Epidermal melanocyte (primary cell): ENCODE data around the gene KDM7A.
"Not testable (repeated sequence)": the region's sequence is repeated elsewhere in the genome, so short reads cannot be mapped to it uniquely, and the experiment has no call there.

Source experiments
- DNase-seq: peaks from one replicate; pipeline ENCODE4 v3.0.0; 2011; ENCODE audit warnings: low spot score; ENCODE audit not compliant: insufficient read length

KDM7A gene

GRCh38 chr7:140202942-140203341, 26.2 kb upstream of the KDM7A start:
- not testable (repeated sequence) for DNase-seq

DNA sequence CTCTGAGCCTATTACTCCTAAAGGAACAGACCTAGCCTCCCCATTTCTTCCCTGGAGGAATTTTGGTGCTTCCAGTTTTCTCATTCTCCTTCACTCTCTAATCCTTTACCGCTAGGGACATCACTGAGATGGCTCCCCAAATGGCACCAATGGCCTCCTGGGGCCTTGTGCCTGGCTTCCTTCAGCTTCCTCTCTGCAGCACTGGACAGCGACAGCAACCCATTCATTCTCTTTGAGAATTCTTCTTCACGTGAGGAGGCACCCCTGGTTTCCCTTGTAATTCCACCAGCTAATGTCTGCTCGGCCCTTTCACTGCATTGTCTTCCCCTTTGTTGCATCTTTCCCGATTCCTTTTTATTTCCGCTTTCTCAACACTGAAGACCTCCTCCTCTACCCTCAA, 24.6 kb upstream of the KDM7A start:
- DNase-seq, result no peak

DNA sequence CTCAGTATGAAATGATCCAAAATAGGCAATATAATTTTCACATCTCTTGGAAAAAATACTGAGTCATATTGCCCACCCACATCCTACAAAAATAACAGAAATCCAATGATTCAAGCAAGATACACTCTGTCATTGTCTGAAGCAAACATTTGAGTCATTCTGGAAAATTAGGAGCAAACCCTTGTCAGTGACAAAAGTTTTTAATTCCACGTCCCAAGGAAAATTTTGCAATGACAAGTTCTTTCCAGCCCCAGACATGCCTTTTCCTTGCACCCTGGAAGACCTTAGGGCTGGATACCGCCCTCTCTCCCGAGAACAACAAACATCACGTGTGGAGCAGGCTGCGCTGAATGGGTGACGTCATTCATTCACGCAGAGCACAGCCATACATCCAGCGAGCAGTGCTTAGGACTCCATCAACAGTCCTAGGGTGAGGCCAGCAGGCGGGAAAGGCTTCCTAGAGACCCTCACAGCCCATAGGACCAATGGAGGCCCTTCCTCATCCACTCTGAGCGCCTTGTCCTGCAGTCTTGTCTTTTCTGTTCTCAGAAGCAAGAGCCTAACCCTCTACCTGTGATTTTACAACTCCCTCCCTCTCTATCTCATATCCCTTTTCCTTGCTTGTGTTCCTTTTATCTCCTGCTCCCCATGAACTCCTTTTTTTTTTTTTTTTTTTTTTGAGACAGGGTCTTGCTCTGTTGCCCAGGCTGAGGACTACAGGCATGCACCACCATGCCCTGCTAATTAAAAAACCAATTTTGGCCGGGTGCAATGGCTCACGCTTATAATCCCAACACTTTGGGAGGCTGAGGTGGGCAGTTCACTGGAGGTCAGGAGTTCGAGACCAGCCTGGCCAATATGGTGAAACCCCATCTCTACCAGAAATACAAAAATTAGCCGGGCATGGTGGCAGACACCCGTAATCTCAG, 23.5 kb upstream of the KDM7A start:
- DNase-seq, result no peak

DNA sequence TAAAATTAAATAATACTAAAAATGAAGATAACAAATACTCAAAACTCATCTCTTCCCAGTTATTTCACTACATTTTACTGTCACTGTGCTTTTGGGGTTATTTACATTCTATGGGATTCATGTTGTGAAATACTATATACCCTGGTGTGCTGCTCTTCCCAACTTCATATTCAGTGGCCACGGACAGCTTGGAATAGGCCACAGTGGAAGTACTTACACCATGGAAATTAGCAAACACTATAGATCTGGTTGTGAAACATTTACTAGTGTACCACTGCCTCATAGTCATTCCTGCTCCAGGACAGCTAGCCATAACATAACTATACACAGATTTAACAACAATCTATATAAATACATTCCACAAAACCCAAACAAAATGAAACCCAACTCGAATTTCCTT, 21.2 kb upstream of the KDM7A start:
- no peak for DNase-seq

- DNase-seq, result no peak
These were observed 20.6 kb upstream of the KDM7A start for GRCh38 chr7:140197218-140197890.

DNA sequence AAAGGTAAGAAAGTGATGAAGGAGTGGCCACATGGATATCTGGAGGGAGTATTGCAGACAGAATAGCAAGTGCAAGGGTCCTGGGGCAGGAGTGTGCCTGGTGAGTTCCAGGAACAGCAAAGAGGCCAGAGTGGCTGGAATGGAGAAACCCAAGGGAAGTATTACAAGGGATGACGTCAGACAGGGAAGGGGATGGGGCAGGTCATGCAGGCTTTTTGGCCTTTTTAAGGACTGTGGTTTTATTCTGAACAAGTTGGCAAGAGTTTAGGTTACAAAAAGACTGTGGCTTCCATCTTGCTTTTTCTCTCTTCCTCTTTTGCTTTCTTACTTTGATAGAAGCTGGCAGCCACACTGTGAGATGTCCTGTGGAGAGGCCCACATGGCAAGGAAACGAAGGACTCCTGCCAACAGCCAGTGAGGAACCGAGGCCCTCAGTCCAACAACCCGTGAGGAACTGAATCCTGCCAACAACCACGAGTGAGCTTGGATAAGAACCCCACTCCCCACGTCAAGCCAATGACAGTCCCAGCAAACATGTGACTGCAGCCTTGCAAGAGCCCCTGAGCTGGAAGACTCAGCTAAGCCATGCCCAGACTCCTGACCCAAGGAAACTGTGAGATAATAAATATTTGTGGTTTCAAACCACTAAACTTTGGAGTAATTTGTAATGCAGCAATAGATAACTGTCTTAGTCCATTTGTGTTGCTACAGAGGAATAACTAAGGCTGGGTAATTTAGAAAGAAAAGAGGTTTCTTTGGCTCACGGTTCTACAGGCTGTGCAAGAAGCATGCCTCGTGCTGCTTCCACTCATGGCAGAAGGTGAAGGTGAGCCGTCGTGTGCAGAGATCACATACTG, 19.8 kb upstream of the KDM7A start:
- DNase-seq, result no peak

DNA sequence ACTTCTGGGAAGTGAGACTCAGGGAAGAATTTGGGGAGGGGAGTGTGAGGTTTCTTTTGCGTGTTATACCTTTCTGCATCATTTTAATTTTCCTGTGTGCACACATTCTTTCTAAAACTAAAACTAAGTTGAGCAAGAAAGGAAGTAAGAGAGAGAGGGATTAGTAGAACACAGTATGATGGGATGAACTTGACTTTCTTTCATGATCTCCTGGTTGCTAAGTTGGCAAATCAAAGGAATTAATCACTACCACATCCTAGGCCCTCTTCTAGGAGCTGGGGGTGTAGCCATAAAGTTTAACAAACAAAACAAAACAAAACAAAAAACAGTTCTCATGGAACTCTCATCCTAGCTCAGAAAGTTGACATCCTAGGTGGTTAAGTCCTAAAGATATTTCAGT, 19.1 kb upstream of the KDM7A start:
- DNase-seq, result no peak

DNA sequence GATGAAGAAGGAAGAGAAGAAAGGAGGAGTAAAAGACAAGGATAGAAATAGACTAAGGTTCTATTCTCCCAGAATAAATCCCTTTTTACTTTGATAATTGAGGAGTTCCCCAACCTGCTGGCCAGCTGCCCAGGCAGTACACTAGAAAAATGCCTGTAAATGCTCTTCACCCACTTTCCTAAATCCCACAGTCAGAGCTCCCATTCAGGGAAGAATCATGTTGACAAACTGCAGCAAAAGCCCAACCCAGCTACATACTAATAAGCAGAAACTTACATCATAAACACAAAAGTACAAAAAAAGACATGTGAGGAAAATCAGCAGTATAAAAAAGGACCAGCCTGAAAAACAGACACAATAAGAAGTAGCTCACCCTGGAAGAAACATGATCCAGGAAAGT, 15.8 kb upstream of the KDM7A start:
- DNase-seq, result no peak

GRCh38 chr7:140192176-140192575, 15.4 kb upstream of the KDM7A start:
- no peak for DNase-seq

DNA sequence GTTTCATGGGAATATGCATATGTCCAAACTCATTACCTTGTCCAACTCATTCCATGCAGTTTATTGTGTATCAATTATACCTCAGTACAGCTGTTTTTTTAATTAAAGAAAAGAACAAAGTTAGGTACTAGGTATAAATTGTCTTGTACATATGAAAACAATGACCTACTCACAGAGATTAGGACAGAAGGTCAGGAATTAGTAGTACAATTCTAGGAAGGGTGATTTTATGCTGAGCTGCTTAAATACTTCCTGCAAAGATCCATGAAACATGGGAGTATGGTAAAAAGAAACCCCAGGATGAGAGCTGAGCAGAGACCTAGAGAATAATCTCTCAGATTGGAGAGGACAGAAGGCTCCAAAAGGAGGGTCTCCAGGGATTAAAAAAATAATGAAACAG, 13.8 kb upstream of the KDM7A start:
- DNase-seq, result no peak

- no peak for DNase-seq
These were observed 13.1 kb upstream of the KDM7A start for GRCh38 chr7:140189917-140190316.

DNA sequence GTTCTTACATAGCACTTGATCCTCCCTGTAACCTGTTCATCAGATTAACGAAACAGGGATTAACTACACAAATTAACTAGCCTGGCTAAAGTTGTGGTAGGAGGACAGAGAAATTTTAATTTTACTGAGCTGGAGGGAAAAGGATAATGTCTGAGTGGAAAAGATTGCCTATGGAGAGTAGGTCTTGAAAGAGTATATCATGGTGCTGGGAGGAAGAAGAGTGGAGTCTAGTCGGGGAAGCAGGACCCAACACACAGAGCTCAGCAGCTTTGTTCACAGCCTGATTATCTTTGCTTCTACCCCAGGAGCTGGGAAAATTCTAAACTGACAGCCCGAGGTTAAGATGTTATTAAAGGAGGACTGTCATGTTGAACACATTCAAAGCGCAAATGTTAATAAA, 6.1 kb upstream of the KDM7A start:
- no peak for DNase-seq

GRCh38 chr7:140179339-140179738, 2.6 kb upstream of the KDM7A start:
- no peak for DNase-seq

GRCh38 chr7:140176122-140176701, 571 bp downstream of the KDM7A start:
- no peak for DNase-seq

GRCh38 chr7:140175221-140176121, 1.3 kb downstream of the KDM7A start:
- peak; percentile 57 for DNase-seq

DNA sequence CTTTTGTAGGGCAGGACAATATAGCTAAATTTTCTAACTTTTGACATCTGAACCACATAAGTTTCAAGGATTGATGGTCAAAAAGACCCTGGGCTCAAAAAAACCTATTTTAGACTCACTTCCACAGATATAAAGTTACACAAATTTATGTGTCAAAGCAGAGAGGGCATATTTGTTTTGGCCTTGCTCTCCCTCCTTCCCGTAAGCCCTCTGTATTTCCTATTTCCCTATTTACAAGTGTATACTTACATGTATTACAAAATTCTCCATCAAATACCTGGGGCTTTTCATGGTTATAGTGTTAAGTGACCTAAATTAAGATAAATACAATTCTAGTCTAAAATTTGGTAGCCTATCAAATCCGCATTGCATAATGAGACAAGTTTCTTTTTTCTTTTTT, 2.6 kb downstream of the KDM7A start:
- no peak for DNase-seq

DNA sequence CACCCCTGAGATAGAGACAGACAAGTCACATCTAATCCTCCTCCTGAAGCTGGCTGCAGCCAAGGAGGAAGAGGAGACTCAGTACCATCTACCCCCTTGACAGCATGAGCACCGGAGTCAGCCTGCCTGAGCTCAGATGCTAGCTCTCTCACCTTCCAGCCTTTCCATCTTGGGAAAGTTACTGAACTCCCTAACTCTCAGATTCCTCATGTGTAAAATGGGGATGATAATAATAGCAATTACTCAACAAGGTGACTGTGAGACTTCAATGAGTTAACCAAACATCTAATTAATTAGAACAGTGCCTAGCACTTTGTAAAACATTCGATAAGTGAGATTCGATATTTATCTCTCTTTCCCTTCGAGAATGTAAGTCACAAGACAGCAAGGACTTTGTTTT, 6.4 kb downstream of the KDM7A start:
- DNase-seq, result no peak

DNA sequence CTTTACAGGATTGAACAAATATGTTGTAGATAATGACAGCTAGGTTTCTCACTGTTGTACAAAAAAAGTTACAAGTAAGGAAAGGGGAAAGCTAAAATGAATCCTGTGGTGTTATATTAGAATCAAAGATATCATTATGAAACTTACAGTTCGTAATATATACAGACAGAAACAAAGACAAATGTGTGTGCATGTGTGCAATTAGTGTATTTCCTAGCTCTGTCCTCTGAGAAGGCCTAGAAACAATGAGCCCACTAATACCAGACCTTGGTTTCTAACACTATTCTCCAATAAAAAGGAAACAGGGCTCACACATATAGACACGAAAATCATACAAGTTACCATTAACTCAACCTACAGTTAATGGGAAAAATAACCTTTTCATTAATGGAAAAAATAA, 8.0 kb downstream of the KDM7A start:
- DNase-seq, result no peak

DNA sequence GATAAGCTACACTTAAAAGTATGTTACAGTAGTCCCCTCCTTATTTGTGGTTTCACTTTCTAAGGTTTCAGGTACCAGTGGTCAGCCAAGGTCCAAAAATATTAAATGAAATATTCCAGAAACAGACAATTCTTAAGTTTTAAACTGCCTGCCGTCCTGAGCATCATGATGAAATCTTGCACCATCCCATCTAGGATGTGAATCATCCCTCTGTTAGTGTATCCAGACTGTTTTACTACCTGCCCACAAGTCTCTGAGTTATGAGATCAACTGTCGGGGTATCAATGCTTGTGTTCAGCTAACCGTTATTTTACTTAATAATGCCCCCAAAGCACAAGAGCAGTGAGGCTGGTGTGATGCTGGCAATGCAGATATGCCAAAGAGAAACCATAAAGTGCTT, 11.4 kb downstream of the KDM7A start:
- DNase-seq, result no peak

GRCh38 chr7:140162081-140162480, 14.7 kb downstream of the KDM7A start:
- not testable (repeated sequence) for DNase-seq
